GM12872 (cell line): ENCODE measurements around the gene P2RX6.

Source experiments
- CTCF ChIP-seq: IDR thresholded peaks from 3 replicates; pipeline ENCODE4 v1.5.1; 2011; ENCODE audit warnings: low read depth, mild to moderate bottlenecking, low read length, moderate library complexity; ENCODE audit not compliant: insufficient read depth

The P2RX6 gene

GRCh38 chr22:21018314-21018713 lies 3.3 kb downstream of the P2RX6 start:
- TF ChIP-seq CTCF, result no peak

- peak; percentile 64 for TF ChIP-seq CTCF
Measured at GRCh38 chr22:21020802-21021429, 6.0 kb downstream of the P2RX6 start.

GRCh38 chr22:21022507-21022906 lies 7.5 kb downstream of the P2RX6 start:
- TF ChIP-seq CTCF, result no peak

- 0 out of 3 replicates have a peak, but pooled peaks have one; percentile 27 for TF ChIP-seq CTCF
Measured at GRCh38 chr22:21022955-21023614, 8.1 kb downstream of the P2RX6 start.

- no peak for TF ChIP-seq CTCF
Measured at GRCh38 chr22:21025266-21025665, 10.3 kb downstream of the P2RX6 start.

GRCh38 chr22:21025763-21026755 lies 11.1 kb downstream of the P2RX6 start:
- TF ChIP-seq CTCF, result no peak
